PC-3 (cell line): ENCODE data around the gene STK24.

Source experiments
- CTCF ChIP-seq: fragments of 300-600 bp; sonication (generic); conservative IDR thresholded peaks from 2 replicates; pipeline ENCODE4 v1.5.1; 2017; ENCODE audit warnings: antibody characterized with exemption, low read depth, mild to moderate bottlenecking, low read length
- EZH2 ChIP-seq: fragments of 300-600 bp; sonication (generic); IDR thresholded peaks from one replicate; pipeline ENCODE4 v1.6.1; 2017; ENCODE audit warnings: antibody characterized with exemption, mild to moderate bottlenecking, low read length; ENCODE audit not compliant: unreplicated experiment

- TF ChIP-seq CTCF (no peak), EZH2 (no peak)
Observed at GRCh38 chr13:98406427-98406826, 170.5 kb downstream of the STK24 start.
